Panc1 (cell line): Measurements from ENCODE around the gene SMIM7. TPM values are rescaled to one million over a fixed set of nuclear protein-coding genes. Genes with fewer than 3 reads are reported as not detected.

Experiments
- ATAC-seq: fragments of 200-7000 bp; cut with Tn5 transposase; 2 replicates; pipeline ENCODE4 v1.9.1; 2020; ENCODE audit warnings: mild to moderate bottlenecking, moderate library complexity
- BruUV-seq: library from RNA; stranded (reverse); fragments of 400-500 nt; replicated peaks from 2 replicates; lab custom pipeline; 2021; lab: Mats Ljungman, UMichigan
- CTCF ChIA-PET: fragments of 300-600 bp; sonication (Branson Sonifier 250); formaldehyde crosslinking; loops from one replicate; lab custom pipeline; 2022; ENCODE audit warnings: antibody characterized with exemption; lab: Charles Lee
- POLR2A ChIA-PET: fragments of 300-600 bp; sonication (Branson Sonifier 250); formaldehyde crosslinking; loops from one replicate; lab custom pipeline; 2022; ENCODE audit warnings: antibody characterized with exemption; lab: Charles Lee
- DNase-seq: peaks from one replicate; pipeline ENCODE4 v3.0.0-alpha.2; 2010; ENCODE audit warnings: low read depth, low spot score
- H3K27ac ChIP-seq: 2 replicates; pipeline ENCODE4 v1.5.1; 2011; ENCODE audit warnings: mild to moderate bottlenecking, low read length, inconsistent platforms
- H3K27me3 ChIP-seq: fragments of 200-500 bp; sonication (Bioruptor generic); 2 replicates; pipeline ENCODE4 v1.6.0; 2014; ENCODE audit warnings: low read length, inconsistent platforms; ENCODE audit not compliant: control insufficient read depth, insufficient read depth
- H3K36me3 ChIP-seq: fragments of 200-500 bp; sonication (Bioruptor generic); 2 replicates; pipeline ENCODE4 v1.5.1; 2014; ENCODE audit warnings: inconsistent platforms, mild to moderate bottlenecking, low read length, moderate library complexity; ENCODE audit not compliant: control insufficient read depth, insufficient read depth
- H3K4me1 ChIP-seq: 2 replicates; pipeline ENCODE4 v1.5.1; 2011; ENCODE audit warnings: inconsistent platforms, mild to moderate bottlenecking, low read length, moderate library complexity; ENCODE audit not compliant: control insufficient read depth, insufficient read depth
- H3K4me3 ChIP-seq, 2 experiments: 2 replicates each; pipeline ENCODE4 v1.5.1; 2011 to 2012; ENCODE audit warnings: low read depth in 2 of 2, low read length in 2 of 2, mild to moderate bottlenecking in 2 of 2, inconsistent platforms in 1 of 2, moderate library complexity in 1 of 2
- H3K9me3 ChIP-seq: fragments of 200-500 bp; sonication (Bioruptor generic); 2 replicates; pipeline ENCODE4 v1.5.1; 2014; ENCODE audit warnings: low read depth, mild to moderate bottlenecking, inconsistent platforms, low read length, moderate library complexity; ENCODE audit not compliant: control insufficient read depth, insufficient read depth
- POLR2AphosphoS5 ChIP-seq: IDR thresholded peaks from 2 replicates; pipeline ENCODE4 v1.6.1; 2012; ENCODE audit warnings: mild to moderate bottlenecking, low read depth, low read length, moderate library complexity
- REST ChIP-seq, 2 experiments: IDR thresholded peaks; 2 replicates each; pipeline ENCODE4 v1.6.1; 2011 to 2012; ENCODE audit warnings: low read depth in 2 of 2, control low read depth in 1 of 2, low read length in 1 of 2, mild to moderate bottlenecking in 1 of 2, moderate library complexity in 1 of 2; ENCODE audit not compliant: insufficient read depth in 1 of 2
- SIN3A ChIP-seq: IDR thresholded peaks from 2 replicates; pipeline ENCODE4 v1.6.1; 2012; ENCODE audit warnings: low read depth, mild to moderate bottlenecking, low read length, moderate library complexity, borderline replicate concordance; ENCODE audit not compliant: insufficient read depth
- TCF7L2 ChIP-seq: IDR thresholded peaks from 2 replicates; pipeline ENCODE4 v1.6.1; 2011; ENCODE audit warnings: mild to moderate bottlenecking, low read depth, low read length, inconsistent platforms
- in situ Hi-C: cut with HindIII; loops from 2 replicates; pipeline ENCODE4 v1.10.0; 2016; ENCODE audit warnings: low sequenced_read_pairs, low pct_unique_long_range_greater_than_20kb
- intact Hi-C: fragments of 100-400 bp; cut with micrococcal nuclease; formaldehyde crosslinking; loops from one replicate; pipeline ENCODE4 v1.10.0; 2022; ENCODE audit not compliant: unreplicated experiment
- total RNA-seq: library from RNA; stranded (reverse); gene quantifications from one replicate; pipeline ENCODE4 v1.2.1, GENCODE V29; 2021; ENCODE audit not compliant: unreplicated experiment
- TF ChIP-seq, protein P1 (sequence below): fragments of 450-650 bp; IDR thresholded peaks from 2 replicates; pipeline ENCODE4 v1.5.1; 2017; ENCODE audit warnings: mild to moderate bottlenecking

Gene SMIM7
- total RNA-seq, 1 experiment from 2014 or later: 70.7 TPM

- no peak for ATAC-seq
- no peak for DNase-seq
- TF ChIP-seq SIN3A (no peak), POLR2AphosphoS5 (no peak), TCF7L2 (no peak), REST (IDR thresholded peaks at IDR 0.05; ENCODE audit: insufficient read depth in 1 of 2, low read depth in 2 of 2, low read length in 1 of 2) (no peak)
- TF ChIP-seq, protein P1, sequence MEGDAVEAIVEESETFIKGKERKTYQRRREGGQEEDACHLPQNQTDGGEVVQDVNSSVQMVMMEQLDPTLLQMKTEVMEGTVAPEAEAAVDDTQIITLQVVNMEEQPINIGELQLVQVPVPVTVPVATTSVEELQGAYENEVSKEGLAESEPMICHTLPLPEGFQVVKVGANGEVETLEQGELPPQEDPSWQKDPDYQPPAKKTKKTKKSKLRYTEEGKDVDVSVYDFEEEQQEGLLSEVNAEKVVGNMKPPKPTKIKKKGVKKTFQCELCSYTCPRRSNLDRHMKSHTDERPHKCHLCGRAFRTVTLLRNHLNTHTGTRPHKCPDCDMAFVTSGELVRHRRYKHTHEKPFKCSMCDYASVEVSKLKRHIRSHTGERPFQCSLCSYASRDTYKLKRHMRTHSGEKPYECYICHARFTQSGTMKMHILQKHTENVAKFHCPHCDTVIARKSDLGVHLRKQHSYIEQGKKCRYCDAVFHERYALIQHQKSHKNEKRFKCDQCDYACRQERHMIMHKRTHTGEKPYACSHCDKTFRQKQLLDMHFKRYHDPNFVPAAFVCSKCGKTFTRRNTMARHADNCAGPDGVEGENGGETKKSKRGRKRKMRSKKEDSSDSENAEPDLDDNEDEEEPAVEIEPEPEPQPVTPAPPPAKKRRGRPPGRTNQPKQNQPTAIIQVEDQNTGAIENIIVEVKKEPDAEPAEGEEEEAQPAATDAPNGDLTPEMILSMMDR: no peak
- peaks cover 6% of the 10 kb centered on the region for H3K4me1 ChIP-seq
- CTCF ChIA-PET: no interaction called here
- no TSS peak for BruUV-seq
- H3K4me3 ChIP-seq: no peak overlapping the region
- no peak overlapping the region for H3K27ac ChIP-seq
- intact Hi-C loops: no loop called here
- no peaks in the 10 kb centered on the region for H3K36me3 ChIP-seq
- in situ Hi-C loops: no loop called here
- no peaks in the 10 kb centered on the region for H3K9me3 ChIP-seq
- POLR2A ChIA-PET: no interaction called here
- H3K27me3 ChIP-seq: no peaks in the 10 kb centered on the region
These were observed 55.3 kb downstream of the SMIM7 start for GRCh38 chr19:16604615-16605014.

DNA sequence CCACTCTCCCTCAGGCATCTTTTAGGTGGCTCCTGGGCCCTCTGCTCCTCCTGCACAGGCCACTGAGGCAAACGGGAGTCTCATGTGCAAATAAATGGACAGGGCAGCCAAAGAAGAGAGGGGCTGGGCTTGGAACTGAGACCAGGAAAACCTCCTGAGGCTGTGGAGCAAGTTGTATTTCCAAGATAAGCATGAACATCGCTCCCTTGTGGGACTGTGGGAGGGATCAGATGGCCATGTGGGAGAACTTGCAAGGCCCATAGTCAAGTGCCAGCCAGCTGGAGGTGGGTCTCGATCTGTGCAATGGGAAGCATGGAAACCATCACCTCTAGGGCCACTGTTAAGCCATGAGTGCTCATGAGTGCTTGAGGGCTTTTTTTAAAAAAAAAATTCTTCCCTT lies 56.9 kb downstream of the SMIM7 start:
- ChIA-PET CTCF (no interaction called here), POLR2A (no interaction called here)
- Histone ChIP-seq H3K9me3 (no peaks in the 10 kb centered on the region), H3K27ac (no peak overlapping the region), H3K36me3 (no peaks in the 10 kb centered on the region), H3K4me1 (peaks cover under 1% of the 10 kb centered on the region; the same call in 1 of the 2 replicates), H3K27me3 (no peaks in the 10 kb centered on the region), H3K4me3 (no peak overlapping the region)
- no peak for ATAC-seq
- BruUV-seq: no TSS peak
- no peak for DNase-seq
- intact Hi-C loops (no loop called here), in situ Hi-C loops (no loop called here)
- TF ChIP-seq REST (IDR thresholded peaks at IDR 0.05; ENCODE audit: insufficient read depth in 1 of 2, low read depth in 2 of 2, low read length in 1 of 2): no peak
- no peak for TF ChIP-seq TCF7L2
- no peak for TF ChIP-seq SIN3A
- no peak for TF ChIP-seq POLR2AphosphoS5
- TF ChIP-seq, protein P1: no peak
